Epithelial cell of prostate (primary cell): ENCODE results near the gene PRSS2.

Experiments
- DNase-seq: peaks from one replicate; pipeline ENCODE4 v3.0.0-alpha.2; 2011; ENCODE audit warnings: low read depth, low spot score
- H3K27ac ChIP-seq: fragments of 450-650 bp; 2 replicates; pipeline ENCODE4 v1.5.1; 2017; ENCODE audit warnings: mild to moderate bottlenecking

Gene PRSS2

GRCh38 chr7:142814451-142814850, 43.7 kb downstream of the PRSS2 start:
- no peak for DNase-seq
- no peak overlapping the region for H3K27ac ChIP-seq

DNA sequence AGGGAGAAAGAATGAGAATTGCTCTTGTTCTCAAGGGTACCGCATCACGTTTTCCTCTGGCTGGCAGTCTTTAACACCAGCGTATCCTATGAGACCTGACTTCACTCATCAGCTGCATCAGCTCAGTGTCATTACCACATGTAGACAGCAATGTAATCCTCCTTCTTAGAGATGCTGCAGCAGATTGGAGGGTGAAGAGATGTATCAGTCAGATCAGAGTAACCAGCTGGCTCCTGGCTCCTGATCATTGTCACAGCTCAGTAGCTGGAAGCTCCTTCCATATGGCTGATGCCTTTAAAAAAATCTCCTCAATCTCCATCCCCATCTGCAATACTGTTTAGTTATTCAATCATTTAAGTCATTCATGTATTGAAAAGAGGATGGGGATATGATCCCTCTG, 44.4 kb downstream of the PRSS2 start:
- DNase-seq = no peak
- H3K27ac ChIP-seq = no peak overlapping the region

DNA sequence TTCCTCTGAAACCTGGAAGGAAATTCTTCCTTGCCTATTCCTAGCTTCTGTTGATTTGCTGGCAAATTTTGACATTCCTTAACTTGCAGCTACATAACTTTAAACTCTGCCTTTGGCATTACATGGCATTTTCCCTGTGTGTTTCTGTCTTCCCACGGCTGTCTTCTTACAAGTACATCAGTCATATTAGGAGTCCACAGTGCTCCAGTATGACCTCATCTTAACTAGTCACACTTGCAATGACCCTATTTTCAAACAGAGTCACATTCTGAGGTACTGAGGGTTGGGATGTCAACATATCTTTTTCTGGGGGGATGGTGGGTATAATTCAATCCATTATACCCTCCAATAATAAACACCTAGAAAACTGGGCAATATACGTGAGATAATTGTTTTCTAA, 46.7 kb downstream of the PRSS2 start:
- no peak for DNase-seq
- no peak overlapping the region for H3K27ac ChIP-seq

GRCh38 chr7:142819530-142819929, 48.8 kb downstream of the PRSS2 start:
- no peak for DNase-seq
- no peak overlapping the region for H3K27ac ChIP-seq

DNA sequence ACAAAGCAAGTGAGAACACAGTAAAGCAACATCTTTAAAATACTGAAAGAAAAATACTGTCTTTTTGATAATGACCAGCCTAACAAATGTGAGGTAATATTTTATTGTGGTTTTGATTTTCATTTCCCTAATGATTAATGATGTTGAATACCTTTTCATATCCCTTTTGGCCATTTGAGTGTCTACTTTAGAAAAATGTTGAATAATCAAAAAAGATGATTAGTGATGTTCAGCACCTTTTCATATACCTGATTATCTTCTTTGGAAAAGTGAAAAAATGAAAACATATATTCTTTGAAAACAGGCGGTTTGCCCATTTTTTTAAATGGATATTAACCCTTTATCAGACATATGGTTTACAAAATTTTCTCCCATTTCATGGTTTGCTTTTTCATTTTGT, 51.9 kb downstream of the PRSS2 start:
- no peak for DNase-seq
- H3K27ac ChIP-seq = no peak overlapping the region
